Neural cell (in vitro differentiated cells): Measurements from ENCODE around the gene GNLY.

Experiments used
- CTCF ChIP-seq: fragments of 450-650 bp; IDR thresholded peaks from 2 replicates; pipeline ENCODE4 v1.5.1; 2014; ENCODE audit warnings: antibody characterized with exemption, mild to moderate bottlenecking, moderate library complexity; ENCODE audit not compliant: poor library complexity, severe bottlenecking
- TAF1 ChIP-seq: IDR thresholded peaks from 2 replicates; pipeline ENCODE4 v1.6.1; 2012; ENCODE audit warnings: low read depth

GRCh38 chr2:85666016-85666415 is 28.1 kb upstream of the GNLY start:
- TF ChIP-seq CTCF (no peak), TAF1 (no peak)
